GM21825 (cell line): ENCODE data around the gene CDYL2.
"Not testable (repeated sequence)": the region's sequence is repeated elsewhere in the genome, so short reads cannot be mapped to it uniquely, and the experiment has no call there.

Experiments used
- ATAC-seq: cut with Tn5 transposase; IDR thresholded peaks from one replicate; pipeline ENCODE4 v1.9.1; 2021; ENCODE audit warnings: mild to moderate bottlenecking, moderate library complexity; ENCODE audit not compliant: unreplicated experiment

Gene CDYL2

GRCh38 chr16:80804526-80805383 is at the start of gene CDYL2:
CDYL2 (minus strand) TSS chr16:80804598; CDS start chr16:80804173, 425 bp downstream.
- peak; percentile 77 for ATAC-seq

GRCh38 chr16:80852261-80852872 is 48.0 kb upstream of the CDYL2 start:
- ATAC-seq = no peak

- no peak for ATAC-seq
Measured at GRCh38 chr16:80851831-80852230, 47.4 kb upstream of the CDYL2 start.

- no peak for ATAC-seq
Measured at GRCh38 chr16:80850757-80851156, 46.4 kb upstream of the CDYL2 start.

- no peak for ATAC-seq
Measured at GRCh38 chr16:80848862-80849261, 44.5 kb upstream of the CDYL2 start.

- ATAC-seq = no peak
Measured at GRCh38 chr16:80846680-80847079, 42.3 kb upstream of the CDYL2 start.

GRCh38 chr16:80846275-80846674 is 41.9 kb upstream of the CDYL2 start:
- ATAC-seq = no peak

GRCh38 chr16:80844395-80844794 is 40.0 kb upstream of the CDYL2 start:
- ATAC-seq = no peak

- ATAC-seq = no peak
Measured at GRCh38 chr16:80841231-80841630, 36.8 kb upstream of the CDYL2 start.

- ATAC-seq = no peak
Measured at GRCh38 chr16:80837533-80838147, 33.2 kb upstream of the CDYL2 start.

- no peak for ATAC-seq
Measured at GRCh38 chr16:80836846-80837245, 32.4 kb upstream of the CDYL2 start.

- no peak for ATAC-seq
Measured at GRCh38 chr16:80836202-80836601, 31.8 kb upstream of the CDYL2 start.

GRCh38 chr16:80831039-80831438 is 26.6 kb upstream of the CDYL2 start:
- no peak for ATAC-seq

- no peak for ATAC-seq
Measured at GRCh38 chr16:80828495-80828894, 24.1 kb upstream of the CDYL2 start.

- no peak for ATAC-seq
Measured at GRCh38 chr16:80827007-80827406, 22.6 kb upstream of the CDYL2 start.

GRCh38 chr16:80825365-80825758 is 21.0 kb upstream of the CDYL2 start:
- ATAC-seq = no peak

GRCh38 chr16:80824623-80825364 is 20.4 kb upstream of the CDYL2 start:
- ATAC-seq = no peak

- ATAC-seq = no peak
Measured at GRCh38 chr16:80819988-80820387, 15.6 kb upstream of the CDYL2 start.

- ATAC-seq = no peak
Measured at GRCh38 chr16:80816356-80816755, 12.0 kb upstream of the CDYL2 start.

- ATAC-seq = not testable (repeated sequence)
Measured at GRCh38 chr16:80815278-80815677, 10.9 kb upstream of the CDYL2 start.

- no peak for ATAC-seq
Measured at GRCh38 chr16:80812593-80812992, 8.2 kb upstream of the CDYL2 start.
